ENCODE data around the gene ISOC2.
"Not testable (repeated sequence)": the region's sequence is repeated elsewhere in the genome, so short reads cannot be mapped to it uniquely, and the experiment has no call there.

ISOC2 gene

GRCh38 chr19:55432241-55432959 is 29.0 kb downstream of the ISOC2 start:
- Histone ChIP-seq H3K9ac (ENCODE audit: low read depth, low read length) (no peak overlapping the region), H3K9me3 (ENCODE audit: insufficient read depth, low read depth, low read length) (no peaks in the 10 kb centered on the region), H3K36me3 (ENCODE audit: insufficient read depth, low read length) (no peaks in the 10 kb centered on the region), H3K27ac (ENCODE audit: low read depth, low read length) (no peak overlapping the region), H3K4me3 (ENCODE audit: low read length) (no peak overlapping the region), H3K4me1 (ENCODE audit: insufficient read depth, low read length) (no peaks in the 10 kb centered on the region), H3K27me3 (ENCODE audit: insufficient read depth, low read length) (peaks cover 2% of the 10 kb centered on the region)
- 88% methylated on average over 14 of the region's 14 CpGs for WGBS

DNA sequence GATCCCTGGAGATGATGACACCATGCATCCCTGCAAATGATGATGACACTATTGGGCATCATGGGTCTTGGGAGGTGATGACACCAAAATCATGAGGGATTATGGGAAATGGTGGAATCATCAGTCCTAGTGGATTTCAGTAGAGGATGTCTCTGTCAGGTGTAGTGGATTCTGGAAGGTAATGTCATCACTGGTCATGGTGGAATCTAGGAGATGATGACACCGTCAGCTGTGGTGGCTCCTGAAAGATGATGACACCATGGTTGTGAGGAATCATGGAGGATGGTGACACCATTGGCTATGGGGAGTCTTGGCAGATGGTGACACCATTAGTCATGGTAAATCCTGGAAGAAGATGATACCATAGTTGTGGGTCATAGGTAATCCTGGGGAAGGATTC is 30.3 kb downstream of the ISOC2 start:
- WGBS, result 84% methylated on average over 1 of the region's 1 CpG
- Histone ChIP-seq H3K9me3 (ENCODE audit: insufficient read depth, low read depth, low read length) (no peaks in the 10 kb centered on the region), H3K9ac (ENCODE audit: low read depth, low read length) (no peak overlapping the region), H3K4me3 (ENCODE audit: low read length) (no peak overlapping the region), H3K27ac (ENCODE audit: low read depth, low read length) (no peak overlapping the region), H3K36me3 (ENCODE audit: insufficient read depth, low read length) (no peaks in the 10 kb centered on the region), H3K4me1 (ENCODE audit: insufficient read depth, low read length) (no peaks in the 10 kb centered on the region), H3K27me3 (ENCODE audit: insufficient read depth, low read length) (peaks cover 2% of the 10 kb centered on the region)

- H3K4me1 ChIP-seq (ENCODE audit: insufficient read depth, low read length), result no peaks in the 10 kb centered on the region
- H3K9me3 ChIP-seq (ENCODE audit: insufficient read depth, low read depth, low read length), result no peaks in the 10 kb centered on the region
- H3K27ac ChIP-seq (ENCODE audit: low read depth, low read length), result no peak overlapping the region
- no peak overlapping the region for H3K4me3 ChIP-seq (ENCODE audit: low read length)
- WGBS, result 76% methylated on average over 2 of the region's 2 CpGs
- H3K9ac ChIP-seq (ENCODE audit: low read depth, low read length), result no peak overlapping the region
- no peaks in the 10 kb centered on the region; the same call in none of the 2 replicates for H3K27me3 ChIP-seq (ENCODE audit: insufficient read depth, low read length)
- H3K36me3 ChIP-seq (ENCODE audit: insufficient read depth, low read length), result no peaks in the 10 kb centered on the region
Measured at GRCh38 chr19:55426042-55426441, 35.4 kb downstream of the ISOC2 start.

DNA sequence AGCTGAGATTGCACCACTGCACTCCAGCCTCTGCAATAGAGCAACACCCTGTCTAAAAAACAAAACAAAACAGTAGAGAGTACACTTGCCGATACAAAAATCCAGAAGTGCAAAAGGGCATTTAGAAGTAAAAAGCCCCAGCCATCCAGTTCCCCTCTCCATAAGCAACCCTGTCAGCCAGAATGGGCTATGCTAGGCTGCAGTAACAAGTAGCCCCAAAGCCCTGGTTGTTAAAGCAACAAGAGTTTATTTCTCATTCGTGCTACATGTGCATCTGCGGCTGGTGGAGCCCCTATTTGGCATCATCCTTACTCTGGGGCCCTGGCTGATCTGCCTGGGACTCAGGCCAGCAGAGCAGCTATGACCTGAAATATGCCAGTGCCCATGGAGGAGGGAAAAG is 36.9 kb downstream of the ISOC2 start:
- Histone ChIP-seq H3K4me3 (ENCODE audit: low read length) (no peak overlapping the region), H3K27me3 (ENCODE audit: insufficient read depth, low read length) (no peaks in the 10 kb centered on the region; the same call in 1 of the 2 replicates), H3K27ac (ENCODE audit: low read depth, low read length) (no peak overlapping the region), H3K4me1 (ENCODE audit: insufficient read depth, low read length) (no peaks in the 10 kb centered on the region), H3K9me3 (ENCODE audit: insufficient read depth, low read depth, low read length) (no peaks in the 10 kb centered on the region), H3K36me3 (ENCODE audit: insufficient read depth, low read length) (no peaks in the 10 kb centered on the region), H3K9ac (ENCODE audit: low read depth, low read length) (no peak overlapping the region)
- 87% methylated on average over 3 of the region's 3 CpGs for WGBS

GRCh38 chr19:55423225-55424005 is 38.0 kb downstream of the ISOC2 start:
- Histone ChIP-seq H3K27ac (ENCODE audit: low read depth, low read length) (no peak overlapping the region), H3K27me3 (ENCODE audit: insufficient read depth, low read length) (no peaks in the 10 kb centered on the region; the same call in 1 of the 2 replicates), H3K4me3 (ENCODE audit: low read length) (no peak overlapping the region), H3K36me3 (ENCODE audit: insufficient read depth, low read length) (no peaks in the 10 kb centered on the region), H3K9me3 (ENCODE audit: insufficient read depth, low read depth, low read length) (no peaks in the 10 kb centered on the region), H3K9ac (ENCODE audit: low read depth, low read length) (no peak overlapping the region), H3K4me1 (ENCODE audit: insufficient read depth, low read length) (no peaks in the 10 kb centered on the region)
- WGBS, result 71% methylated on average over 12 of the region's 13 CpGs

GRCh38 chr19:55421281-55421680 is 40.2 kb downstream of the ISOC2 start:
- not testable (repeated sequence) for H3K4me3 ChIP-seq (ENCODE audit: low read length); H3K9me3 ChIP-seq (ENCODE audit: insufficient read depth, low read depth, low read length); H3K9ac ChIP-seq (ENCODE audit: low read depth, low read length); H3K27ac ChIP-seq (ENCODE audit: low read depth, low read length); H3K4me1 ChIP-seq (ENCODE audit: insufficient read depth, low read length); H3K36me3 ChIP-seq (ENCODE audit: insufficient read depth, low read length); H3K27me3 ChIP-seq (ENCODE audit: insufficient read depth, low read length)
- WGBS, result 82% methylated on average over 4 of the region's 4 CpGs

- H3K4me3 ChIP-seq (ENCODE audit: low read length), result no peak overlapping the region
- H3K27ac ChIP-seq (ENCODE audit: low read depth, low read length), result no peak overlapping the region
- H3K9ac ChIP-seq (ENCODE audit: low read depth, low read length), result no peak overlapping the region
- no peaks in the 10 kb centered on the region for H3K4me1 ChIP-seq (ENCODE audit: insufficient read depth, low read length)
- H3K9me3 ChIP-seq (ENCODE audit: insufficient read depth, low read depth, low read length), result no peaks in the 10 kb centered on the region
- 70% methylated on average over 5 of the region's 5 CpGs for WGBS
- no peaks in the 10 kb centered on the region; the same call in 1 of the 2 replicates for H3K27me3 ChIP-seq (ENCODE audit: insufficient read depth, low read length)
- H3K36me3 ChIP-seq (ENCODE audit: insufficient read depth, low read length), result no peaks in the 10 kb centered on the region
Measured at GRCh38 chr19:55419624-55420236, 41.7 kb downstream of the ISOC2 start.

- Histone ChIP-seq H3K36me3 (ENCODE audit: insufficient read depth, low read length) (no peaks in the 10 kb centered on the region), H3K27ac (ENCODE audit: low read depth, low read length) (no peak overlapping the region), H3K4me3 (ENCODE audit: low read length) (no peak overlapping the region), H3K27me3 (ENCODE audit: insufficient read depth, low read length) (no peaks in the 10 kb centered on the region; the same call in 1 of the 2 replicates), H3K4me1 (ENCODE audit: insufficient read depth, low read length) (no peaks in the 10 kb centered on the region), H3K9ac (ENCODE audit: low read depth, low read length) (no peak overlapping the region), H3K9me3 (ENCODE audit: insufficient read depth, low read depth, low read length) (no peaks in the 10 kb centered on the region)
- 74% methylated on average over 5 of the region's 5 CpGs for WGBS
Measured at GRCh38 chr19:55419103-55419502, 42.3 kb downstream of the ISOC2 start.

DNA sequence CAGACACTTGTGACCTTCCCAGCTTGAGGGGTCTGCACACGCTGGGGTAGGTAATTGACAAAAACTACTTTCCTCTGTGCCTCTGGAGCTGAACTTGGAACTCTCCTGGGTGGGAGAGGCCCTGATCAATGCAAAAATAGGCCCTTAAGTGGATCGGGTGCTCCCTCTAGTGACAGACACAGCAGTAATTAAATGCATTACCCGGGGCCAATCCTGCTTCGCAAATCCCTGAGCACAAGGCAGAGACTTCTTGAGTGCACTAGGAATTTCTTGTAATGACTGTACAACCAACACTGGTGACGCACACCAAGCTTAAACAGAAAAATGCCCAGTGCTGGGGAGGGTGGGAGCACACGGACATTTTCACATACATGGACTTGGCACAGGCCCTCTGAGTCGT is 43.3 kb downstream of the ISOC2 start:
- 22% methylated on average over 7 of the region's 7 CpGs for WGBS

DNA sequence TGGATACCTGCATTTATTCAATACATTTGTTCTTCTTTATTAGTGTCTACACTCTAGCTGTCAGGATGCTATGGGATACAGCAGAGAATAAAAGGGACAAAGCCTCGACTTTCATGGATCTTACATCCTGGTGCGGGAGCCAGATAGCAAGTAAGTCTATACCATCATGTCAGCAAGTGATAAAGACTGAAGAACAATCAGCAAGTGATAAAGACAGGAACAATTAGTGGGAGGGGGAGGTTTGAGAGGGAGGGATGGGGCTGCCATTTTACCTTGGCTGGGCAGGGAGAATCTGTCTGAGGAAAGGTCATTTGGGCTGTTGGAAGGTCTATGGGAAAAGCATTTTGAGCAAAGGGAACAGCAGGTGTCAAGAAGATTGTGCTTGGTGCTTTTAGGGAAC is 51.3 kb downstream of the ISOC2 start:
- Histone ChIP-seq H3K9ac (ENCODE audit: low read depth, low read length) (no peak overlapping the region), H3K9me3 (ENCODE audit: insufficient read depth, low read depth, low read length) (0 out of 2 replicates have a peak, but pooled peaks cover 2% of the 10 kb centered on the region), H3K36me3 (ENCODE audit: insufficient read depth, low read length) (peaks cover 17% of the 10 kb centered on the region), H3K27ac (ENCODE audit: low read depth, low read length) (no peak overlapping the region), H3K27me3 (ENCODE audit: insufficient read depth, low read length) (peaks cover 6% of the 10 kb centered on the region; the same call in 1 of the 2 replicates), H3K4me3 (ENCODE audit: low read length) (no peak overlapping the region), H3K4me1 (ENCODE audit: insufficient read depth, low read length) (peaks cover 12% of the 10 kb centered on the region)
- WGBS, result 89% methylated on average over 2 of the region's 2 CpGs

More for the DNA sequence above, 43.3 kb downstream of the ISOC2 start:
- Histone ChIP-seq H3K27ac (ENCODE audit: low read depth, low read length) (no peak overlapping the region), H3K4me3 (ENCODE audit: low read length) (no peak overlapping the region), H3K9ac (ENCODE audit: low read depth, low read length) (no peak overlapping the region), H3K9me3 (ENCODE audit: insufficient read depth, low read depth, low read length) (no peaks in the 10 kb centered on the region), H3K27me3 (ENCODE audit: insufficient read depth, low read length) (no peaks in the 10 kb centered on the region), H3K36me3 (ENCODE audit: insufficient read depth, low read length) (no peaks in the 10 kb centered on the region), H3K4me1 (ENCODE audit: insufficient read depth, low read length) (no peaks in the 10 kb centered on the region)

DNA sequence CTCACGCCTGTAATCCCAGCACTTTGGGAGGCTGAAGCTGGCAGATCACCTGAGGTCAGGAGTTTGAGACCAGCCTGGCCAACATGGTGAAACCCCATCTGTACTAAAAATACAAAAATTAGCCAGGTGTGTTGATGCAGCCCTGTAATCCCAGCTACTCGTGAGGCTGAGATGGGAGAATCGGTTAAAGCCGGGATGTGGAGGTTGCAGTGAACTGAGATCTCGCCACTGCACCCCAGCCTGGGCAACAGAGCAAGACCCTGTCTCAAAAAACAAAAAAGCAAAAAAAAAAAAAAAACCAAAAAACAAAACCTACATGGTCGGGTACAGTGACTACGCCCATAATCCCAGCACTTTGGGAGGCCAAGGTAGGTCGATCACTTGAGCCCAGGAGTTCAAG is 52.3 kb downstream of the ISOC2 start:
- H3K27ac ChIP-seq (ENCODE audit: low read depth, low read length); H3K4me3 ChIP-seq (ENCODE audit: low read length); H3K9me3 ChIP-seq (ENCODE audit: insufficient read depth, low read depth, low read length); H3K9ac ChIP-seq (ENCODE audit: low read depth, low read length); H3K27me3 ChIP-seq (ENCODE audit: insufficient read depth, low read length): not testable (repeated sequence)
- WGBS, result 94% methylated on average over 8 of the region's 8 CpGs
- Histone ChIP-seq H3K4me1 (ENCODE audit: insufficient read depth, low read length) (peaks cover 12% of the 10 kb centered on the region), H3K36me3 (ENCODE audit: insufficient read depth, low read length) (peaks cover 23% of the 10 kb centered on the region)

All from HUES64 (cell line).